Mesothelial cell of epicardium (in vitro differentiated cells): Measurements from ENCODE around the gene SLC48A1. TPM values are rescaled to one million over a fixed set of nuclear protein-coding genes. Genes with fewer than 3 reads are reported as not detected.

ENCODE experiments used
- DNase-seq, 2 experiments: peaks; one replicate each; pipeline ENCODE4 v3.0.0; 2021; ENCODE audit warnings: low spot score in 2 of 2; ENCODE audit not compliant: unreplicated experiment in 2 of 2
- H3K27ac Mint-ChIP-seq: 2 replicates; pipeline ENCODE4 v1.8.0; 2021; ENCODE audit warnings: mixed read lengths
- H3K27me3 Mint-ChIP-seq: 2 replicates; pipeline ENCODE4 v1.8.0; 2021; ENCODE audit warnings: low read depth, mixed read lengths
- H3K36me3 Mint-ChIP-seq: 2 replicates; pipeline ENCODE4 v1.8.0; 2021; ENCODE audit warnings: mixed read lengths
- H3K4me1 Mint-ChIP-seq: 2 replicates; pipeline ENCODE4 v1.8.0; 2021; ENCODE audit warnings: mixed read lengths
- H3K4me3 Mint-ChIP-seq: 2 replicates; pipeline ENCODE4 v1.8.0; 2021; ENCODE audit warnings: mild to moderate bottlenecking, moderate library complexity, mixed read lengths
- H3K9me3 Mint-ChIP-seq: 2 replicates; pipeline ENCODE4 v1.8.0; 2021; ENCODE audit warnings: mixed read lengths
- CTCF ChIP-seq: fragments of 200-600 bp; sonication (generic); IDR thresholded peaks from one replicate; pipeline ENCODE4 v1.5.0; 2021; ENCODE audit warnings: antibody characterized with exemption; ENCODE audit not compliant: unreplicated experiment
- total RNA-seq: library from RNA; stranded (reverse); gene quantifications from 3 replicates; pipeline ENCODE4 v1.2.1, GENCODE V29; 2021

The SLC48A1 gene
- total RNA-seq, 1 donor from 2014 or later = 27.7 TPM

DNA sequence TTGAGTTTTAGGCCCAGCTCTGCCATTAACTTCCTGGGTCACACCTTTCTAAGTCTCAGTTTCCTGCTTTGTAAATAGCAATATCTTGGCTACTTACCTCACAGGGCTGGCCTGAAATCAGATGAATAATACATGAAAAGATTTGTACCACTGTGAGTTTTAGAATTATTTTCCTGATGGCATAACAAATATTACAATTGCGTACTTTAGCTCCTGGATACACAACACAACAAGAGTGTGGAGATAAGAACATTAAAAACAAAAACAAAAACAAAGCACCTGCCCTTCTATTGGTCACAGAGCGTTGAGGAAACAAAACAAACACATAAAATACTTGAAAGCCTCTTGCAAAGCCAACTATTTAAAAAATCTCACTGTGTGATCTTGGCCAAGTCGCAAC lies 51.6 kb downstream of the SLC48A1 start:
- Mint-ChIP-seq H3K4me3 (no peak overlapping the region), H3K36me3 (no peaks in the 10 kb centered on the region), H3K4me1 (peaks cover 59% of the 10 kb centered on the region), H3K27me3 (no peaks in the 10 kb centered on the region), H3K27ac (peak overlapping the region; percentile 74), H3K9me3 (no peaks in the 10 kb centered on the region)
- TF ChIP-seq CTCF = no peak
- no peak for DNase-seq

DNA sequence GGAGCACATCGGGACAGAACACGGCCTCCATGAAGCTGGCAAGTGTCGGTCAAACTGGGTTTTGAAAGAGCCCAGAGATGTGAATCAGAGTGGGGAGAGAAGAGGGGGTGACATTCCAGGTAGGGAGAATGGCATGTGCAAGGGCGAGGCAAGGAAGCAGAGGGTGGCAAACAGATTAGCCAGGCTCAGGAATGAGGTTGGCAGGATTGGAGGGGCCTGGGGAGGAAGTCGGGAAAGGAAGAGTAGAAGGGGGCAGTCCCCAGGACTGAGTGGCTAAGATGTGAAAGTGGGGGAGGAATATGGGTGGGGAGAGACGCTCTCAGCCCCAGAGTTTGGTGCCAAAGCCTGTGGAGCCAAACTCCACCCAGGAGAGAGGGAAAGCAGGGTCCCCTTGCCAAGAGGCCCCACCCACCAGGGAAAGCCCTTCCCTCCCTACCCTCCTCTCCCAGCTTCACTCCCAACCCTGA lies 52.2 kb downstream of the SLC48A1 start:
- H3K4me3 Mint-ChIP-seq = no peak overlapping the region
- peak overlapping the region; percentile 74 for H3K27ac Mint-ChIP-seq
- no peaks in the 10 kb centered on the region for H3K27me3 Mint-ChIP-seq
- no peaks in the 10 kb centered on the region for H3K36me3 Mint-ChIP-seq
- TF ChIP-seq CTCF = no peak
- DNase-seq = no peak
- peaks cover 59% of the 10 kb centered on the region for H3K4me1 Mint-ChIP-seq
- H3K9me3 Mint-ChIP-seq = no peaks in the 10 kb centered on the region

- H3K27ac Mint-ChIP-seq = peak overlapping the region; percentile 70
- H3K36me3 Mint-ChIP-seq = no peaks in the 10 kb centered on the region
- no peak for TF ChIP-seq CTCF
- peaks cover 40% of the 10 kb centered on the region for H3K4me1 Mint-ChIP-seq
- H3K9me3 Mint-ChIP-seq = no peaks in the 10 kb centered on the region
- no peaks in the 10 kb centered on the region for H3K27me3 Mint-ChIP-seq
- DNase-seq = no peak
- H3K4me3 Mint-ChIP-seq = no peak overlapping the region
Measured at GRCh38 chr12:47828008-47828975, 55.3 kb downstream of the SLC48A1 start.

GRCh38 chr12:47828976-47829482 lies 56.0 kb downstream of the SLC48A1 start:
- H3K9me3 Mint-ChIP-seq = no peaks in the 10 kb centered on the region
- no peak overlapping the region for H3K4me3 Mint-ChIP-seq
- no peak for TF ChIP-seq CTCF
- H3K4me1 Mint-ChIP-seq = peaks cover 46% of the 10 kb centered on the region
- DNase-seq = peak in 1 of 2 experiments; percentile 67
- H3K27ac Mint-ChIP-seq = peak overlapping the region; percentile 70
- no peaks in the 10 kb centered on the region for H3K27me3 Mint-ChIP-seq
- H3K36me3 Mint-ChIP-seq = no peaks in the 10 kb centered on the region

DNA sequence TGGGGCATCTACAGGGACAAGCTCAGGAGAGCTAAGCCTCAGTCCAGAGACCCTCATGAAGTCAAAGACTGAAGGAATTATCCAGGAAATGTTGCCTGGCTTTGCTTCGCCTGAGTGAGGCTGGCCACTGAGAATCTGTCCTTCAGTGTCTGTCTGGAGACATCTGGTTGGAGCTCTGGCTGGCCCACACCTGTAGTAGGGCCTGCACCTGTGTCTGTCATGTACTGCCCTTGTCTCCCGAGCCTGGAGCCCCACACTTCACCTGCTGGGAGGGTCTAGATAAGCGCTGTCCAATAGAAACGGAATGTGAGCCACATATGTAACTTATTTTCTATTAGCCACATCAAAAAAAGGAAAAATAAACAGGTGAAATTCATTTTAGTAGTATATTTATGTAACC lies 56.5 kb downstream of the SLC48A1 start:
- Mint-ChIP-seq H3K9me3 (no peaks in the 10 kb centered on the region), H3K4me1 (peaks cover 50% of the 10 kb centered on the region), H3K4me3 (no peak overlapping the region), H3K27ac (peak overlapping the region; percentile 70), H3K27me3 (no peaks in the 10 kb centered on the region), H3K36me3 (no peaks in the 10 kb centered on the region)
- DNase-seq = no peak
- TF ChIP-seq CTCF = no peak

Other genes with a start within 250 kb of the SLC48A1 start
- gene RPAP3, start 67.2 kb upstream of the SLC48A1 start, total RNA-seq = 36.8 to 40.4 TPM (median 39.6 TPM) in 3 replicates
- 0.11 to 0.51 TPM (median 0.29 TPM) in 3 replicates for gene ENDOU, start 47.7 kb upstream of the SLC48A1 start, total RNA-seq
- gene RAPGEF3, start 14.4 kb upstream of the SLC48A1 start, total RNA-seq = 18.0 to 20.9 TPM (median 19.4 TPM) in 3 replicates
- 113 to 132 TPM (median 123 TPM) in 3 replicates for gene HDAC7, start 46.7 kb downstream of the SLC48A1 start, total RNA-seq
- 0.36 to 0.54 TPM (median 0.51 TPM) in 3 replicates for gene VDR, start 131.8 kb downstream of the SLC48A1 start, total RNA-seq
- gene TMEM106C, start 190.4 kb downstream of the SLC48A1 start, total RNA-seq = 73.7 to 83.1 TPM (median 80.1 TPM) in 3 replicates
- 70.9 to 86.4 TPM (median 80.6 TPM) in 3 replicates for gene COL2A1, start 231.2 kb downstream of the SLC48A1 start, total RNA-seq